ENCODE data around the gene CPEB3.

Gene CPEB3

DNA sequence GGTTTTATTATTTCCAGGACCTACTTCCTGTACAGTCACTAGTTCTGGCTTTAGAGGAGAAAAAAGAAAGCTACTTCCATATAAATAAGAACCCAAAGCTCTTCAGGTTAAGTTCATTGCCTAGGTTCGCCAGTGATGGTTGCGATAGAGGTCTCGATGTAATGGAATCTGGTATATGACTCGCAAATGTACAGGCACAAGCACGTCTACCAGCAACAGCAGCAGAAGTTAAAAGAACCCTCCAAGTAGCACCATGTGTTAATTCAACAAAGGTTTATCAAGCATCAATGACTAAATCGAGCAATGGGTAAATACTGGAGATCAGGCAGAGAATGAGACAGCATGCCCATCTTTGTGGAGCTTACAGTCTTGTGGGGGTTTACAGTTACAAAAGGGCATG is 211.9 kb downstream of the CPEB3 start:
- ATAC-seq (replicated peaks) = no peak
- Mint-ChIP-seq H3K4me3 (no peak overlapping the region), H3K27ac (no peak overlapping the region), H3K27me3 (no peaks in the 10 kb centered on the region), H3K9me3 (no peaks in the 10 kb centered on the region), H3K36me3 (ENCODE audit: insufficient read depth) (peaks cover 15% of the 10 kb centered on the region), H3K4me1 (ENCODE audit: low read depth in 2 of 2) (no peaks in the 10 kb centered on the region)
- no peak for DNase-seq

DNA sequence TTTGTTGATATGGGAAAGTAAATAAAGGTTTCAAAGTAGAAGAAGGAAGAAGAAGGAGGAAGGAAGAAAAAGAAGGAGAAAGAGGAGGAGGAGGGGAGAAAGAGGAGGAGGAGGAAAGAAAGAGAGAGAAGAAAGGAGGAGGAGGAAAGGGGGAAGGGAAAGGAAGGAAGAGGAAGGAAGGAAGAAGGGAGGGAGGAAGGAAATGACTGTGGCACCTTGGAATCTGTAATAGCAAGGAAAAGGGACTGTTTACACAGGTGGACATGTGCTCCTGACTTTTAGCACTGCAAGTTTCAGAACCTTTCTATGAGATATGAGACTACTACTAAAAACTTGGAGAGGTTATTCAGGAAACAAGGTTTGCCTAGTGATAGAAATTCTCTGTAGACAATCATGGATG is 214.2 kb downstream of the CPEB3 start:
- peaks cover 15% of the 10 kb centered on the region for H3K36me3 Mint-ChIP-seq (ENCODE audit: insufficient read depth)
- H3K27me3 Mint-ChIP-seq = no peaks in the 10 kb centered on the region
- no peaks in the 10 kb centered on the region for H3K9me3 Mint-ChIP-seq
- DNase-seq = no peak
- no peak for ATAC-seq (replicated peaks)
- H3K4me1 Mint-ChIP-seq (ENCODE audit: low read depth in 2 of 2) = no peaks in the 10 kb centered on the region
- H3K27ac Mint-ChIP-seq = no peak overlapping the region
- H3K4me3 Mint-ChIP-seq = no peak overlapping the region

GRCh38 chr10:92075829-92076228 is 215.0 kb downstream of the CPEB3 start:
- DNase-seq (no peak), ATAC-seq (replicated peaks) (no peak)
- Mint-ChIP-seq H3K27me3 (no peaks in the 10 kb centered on the region), H3K9me3 (no peaks in the 10 kb centered on the region), H3K4me1 (ENCODE audit: low read depth in 2 of 2) (no peaks in the 10 kb centered on the region), H3K36me3 (ENCODE audit: insufficient read depth) (peaks cover 13% of the 10 kb centered on the region), H3K27ac (no peak overlapping the region), H3K4me3 (no peak overlapping the region)

GRCh38 chr10:92074126-92074887 is 216.6 kb downstream of the CPEB3 start:
- Mint-ChIP-seq H3K27me3 (no peaks in the 10 kb centered on the region), H3K36me3 (ENCODE audit: insufficient read depth) (peaks cover 4% of the 10 kb centered on the region), H3K4me1 (ENCODE audit: low read depth in 2 of 2) (no peaks in the 10 kb centered on the region), H3K4me3 (no peak overlapping the region), H3K9me3 (no peaks in the 10 kb centered on the region), H3K27ac (no peak overlapping the region)
- ATAC-seq (replicated peaks) = no peak
- DNase-seq = no peak

DNA sequence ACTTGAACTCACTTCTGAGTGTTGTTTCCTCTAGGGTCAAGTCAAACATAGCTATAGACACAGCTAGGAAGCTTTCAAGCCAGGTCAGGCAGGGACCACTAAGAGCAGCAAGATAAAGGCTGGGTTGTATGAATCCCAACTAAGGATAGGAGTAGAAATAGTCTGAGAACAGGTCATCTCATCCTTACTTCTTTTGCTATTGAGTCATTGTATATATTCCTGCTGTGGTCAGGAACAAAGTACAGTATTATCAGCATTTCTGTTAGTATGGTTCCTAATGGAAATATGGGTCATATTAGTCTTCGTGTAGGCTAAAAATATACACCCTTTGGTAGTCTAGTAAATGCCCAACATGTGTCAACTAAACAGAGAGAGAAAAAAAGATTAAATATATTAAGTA is 222.0 kb downstream of the CPEB3 start:
- no peaks in the 10 kb centered on the region for H3K9me3 Mint-ChIP-seq
- no peaks in the 10 kb centered on the region for H3K36me3 Mint-ChIP-seq (ENCODE audit: insufficient read depth)
- ATAC-seq (replicated peaks) = no peak
- DNase-seq = no peak
- H3K4me3 Mint-ChIP-seq = no peak overlapping the region
- H3K27ac Mint-ChIP-seq = no peak overlapping the region
- no peaks in the 10 kb centered on the region for H3K27me3 Mint-ChIP-seq
- no peaks in the 10 kb centered on the region for H3K4me1 Mint-ChIP-seq (ENCODE audit: low read depth in 2 of 2)

- Mint-ChIP-seq H3K27me3 (no peaks in the 10 kb centered on the region), H3K4me1 (ENCODE audit: low read depth in 2 of 2) (no peaks in the 10 kb centered on the region), H3K27ac (no peak overlapping the region), H3K36me3 (ENCODE audit: insufficient read depth) (no peaks in the 10 kb centered on the region), H3K4me3 (no peak overlapping the region), H3K9me3 (no peaks in the 10 kb centered on the region)
- DNase-seq (no peak), ATAC-seq (replicated peaks) (no peak)
Measured at GRCh38 chr10:92066386-92066785, 224.5 kb downstream of the CPEB3 start.

- DNase-seq = no peak
- H3K9me3 Mint-ChIP-seq = no peaks in the 10 kb centered on the region
- no peak overlapping the region for H3K4me3 Mint-ChIP-seq
- H3K36me3 Mint-ChIP-seq (ENCODE audit: insufficient read depth) = no peaks in the 10 kb centered on the region
- no peaks in the 10 kb centered on the region for H3K27me3 Mint-ChIP-seq
- no peaks in the 10 kb centered on the region for H3K4me1 Mint-ChIP-seq (ENCODE audit: low read depth in 2 of 2)
- ATAC-seq (replicated peaks) = no peak
- no peak overlapping the region for H3K27ac Mint-ChIP-seq
Measured at GRCh38 chr10:92064506-92064905, 226.4 kb downstream of the CPEB3 start.

GRCh38 chr10:92062273-92062672 is 228.6 kb downstream of the CPEB3 start:
- no peak overlapping the region for H3K27ac Mint-ChIP-seq
- no peaks in the 10 kb centered on the region for H3K36me3 Mint-ChIP-seq (ENCODE audit: insufficient read depth)
- no peak for DNase-seq

DNA sequence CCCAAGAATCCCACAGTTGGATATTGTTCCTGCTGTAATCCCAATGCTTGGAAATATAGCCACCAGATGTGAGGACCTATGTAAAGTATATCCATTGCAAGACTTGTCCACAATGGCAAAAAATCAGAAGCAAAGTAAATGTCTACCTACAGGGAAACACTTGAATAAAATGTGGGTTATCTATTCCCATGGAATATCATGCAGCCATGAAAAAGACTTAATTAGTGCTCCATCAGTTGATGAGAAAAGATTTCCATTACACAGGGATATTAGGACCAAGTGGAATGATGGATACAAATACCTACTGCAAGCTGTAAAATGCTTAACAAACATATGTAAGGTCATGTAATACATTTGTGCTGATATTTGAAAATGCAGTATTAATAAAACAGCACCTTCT is 236.1 kb downstream of the CPEB3 start:
- Mint-ChIP-seq H3K9me3 (no peaks in the 10 kb centered on the region), H3K27ac (no peak overlapping the region), H3K4me1 (ENCODE audit: low read depth in 2 of 2) (no peaks in the 10 kb centered on the region), H3K27me3 (no peaks in the 10 kb centered on the region), H3K36me3 (ENCODE audit: insufficient read depth) (no peaks in the 10 kb centered on the region), H3K4me3 (no peak overlapping the region)
- DNase-seq (no peak), ATAC-seq (replicated peaks) (no peak)

More at GRCh38 chr10:92062273-92062672, 228.6 kb downstream of the CPEB3 start:
- no peaks in the 10 kb centered on the region for H3K4me1 Mint-ChIP-seq (ENCODE audit: low read depth in 2 of 2)
- H3K4me3 Mint-ChIP-seq = no peak overlapping the region
- no peak for ATAC-seq (replicated peaks)
- H3K27me3 Mint-ChIP-seq = no peaks in the 10 kb centered on the region
- H3K9me3 Mint-ChIP-seq = no peaks in the 10 kb centered on the region

GRCh38 chr10:92052741-92053140 is 238.1 kb downstream of the CPEB3 start:
- H3K36me3 Mint-ChIP-seq (ENCODE audit: insufficient read depth) = no peaks in the 10 kb centered on the region
- DNase-seq (no peak), ATAC-seq (replicated peaks) (no peak)
- no peak overlapping the region for H3K27ac Mint-ChIP-seq
- H3K9me3 Mint-ChIP-seq = no peaks in the 10 kb centered on the region
- no peak overlapping the region for H3K4me3 Mint-ChIP-seq
- H3K27me3 Mint-ChIP-seq = no peaks in the 10 kb centered on the region
- peaks cover 7 to 9% of the 10 kb centered on the region in 2 donors for H3K4me1 Mint-ChIP-seq (ENCODE audit: low read depth in 2 of 2)

DNA sequence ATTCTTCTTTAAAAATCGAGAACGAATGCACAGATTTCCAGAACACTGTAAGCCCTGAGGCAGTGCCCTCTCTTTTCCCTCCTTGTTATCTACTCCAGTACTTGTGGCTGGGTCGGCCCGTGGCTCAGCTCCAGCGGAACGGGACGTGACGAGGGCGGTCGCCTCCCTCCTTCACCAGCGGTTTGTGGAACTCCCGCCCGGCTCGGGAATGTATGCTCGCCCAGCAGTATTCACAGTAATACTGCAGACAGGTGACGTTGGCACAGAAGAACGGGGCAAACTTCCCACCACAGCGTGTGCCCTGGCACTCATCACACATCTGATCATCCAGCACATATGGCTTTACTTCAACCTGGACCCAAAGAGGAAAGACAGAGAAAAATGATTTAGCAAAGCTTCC is 238.8 kb downstream of the CPEB3 start:
- Mint-ChIP-seq H3K27me3 (no peaks in the 10 kb centered on the region), H3K9me3 (no peaks in the 10 kb centered on the region), H3K27ac (no peak overlapping the region), H3K36me3 (ENCODE audit: insufficient read depth) (no peaks in the 10 kb centered on the region), H3K4me3 (no peak overlapping the region), H3K4me1 (ENCODE audit: low read depth in 2 of 2) (peaks cover 9 to 12% of the 10 kb centered on the region in 2 donors)
- ATAC-seq (replicated peaks) (no peak), DNase-seq (no peak)

DNA sequence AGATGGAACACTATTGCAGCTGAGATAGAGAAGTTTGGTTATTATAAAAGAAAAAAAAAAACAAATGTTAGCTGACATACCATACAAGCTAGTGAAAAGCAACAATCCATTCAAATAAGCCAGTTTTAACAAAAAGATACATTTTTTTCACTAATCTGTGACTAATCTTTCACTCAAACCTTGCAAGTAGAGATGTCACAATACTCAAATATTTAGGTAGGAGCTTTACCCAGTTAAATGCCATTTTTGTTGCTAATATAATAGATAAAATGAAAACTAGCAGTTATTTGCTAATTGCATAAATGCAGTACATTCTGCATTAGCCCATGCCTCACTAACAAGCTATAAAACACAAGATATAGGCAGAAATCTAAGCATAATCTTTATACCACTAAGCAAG is 243.7 kb downstream of the CPEB3 start:
- H3K4me1 Mint-ChIP-seq (ENCODE audit: low read depth in 2 of 2) = peaks cover 9 to 16% of the 10 kb centered on the region in 2 donors
- no peaks in the 10 kb centered on the region for H3K36me3 Mint-ChIP-seq (ENCODE audit: insufficient read depth)

DNA sequence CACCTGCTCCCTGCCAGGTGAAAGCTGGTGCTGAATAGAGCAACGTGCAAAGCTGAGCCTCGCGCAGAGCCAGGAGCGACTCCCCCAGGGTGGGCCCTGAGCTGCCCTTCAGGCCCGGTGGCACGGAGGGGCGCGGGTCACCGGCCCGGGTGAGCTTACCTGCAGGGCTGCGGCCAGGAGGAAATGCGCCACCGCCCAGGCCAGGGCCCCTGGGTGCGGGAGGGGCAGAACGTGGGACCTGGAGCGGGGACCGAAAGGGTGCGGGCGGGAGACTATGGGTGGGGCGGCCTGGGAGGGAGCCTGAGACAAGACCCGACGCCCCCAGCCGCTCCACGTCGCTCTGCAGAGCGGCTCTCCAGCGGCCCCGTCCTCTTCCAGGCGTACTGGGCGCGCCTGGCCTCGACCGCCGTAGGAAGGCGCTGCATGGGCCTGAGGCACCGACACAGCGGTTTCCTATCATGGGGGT is 245.2 kb downstream of the CPEB3 start:
- peaks cover 3% of the 10 kb centered on the region for H3K36me3 Mint-ChIP-seq (ENCODE audit: insufficient read depth)
- peaks cover 9 to 16% of the 10 kb centered on the region in 2 donors for H3K4me1 Mint-ChIP-seq (ENCODE audit: low read depth in 2 of 2)
- no peak for DNase-seq
- H3K27ac Mint-ChIP-seq = no peak overlapping the region
- H3K4me3 Mint-ChIP-seq = no peak overlapping the region
- ATAC-seq (replicated peaks) = no peak
- no peaks in the 10 kb centered on the region for H3K27me3 Mint-ChIP-seq
- no peaks in the 10 kb centered on the region for H3K9me3 Mint-ChIP-seq

More for the DNA sequence above, 243.7 kb downstream of the CPEB3 start:
- Mint-ChIP-seq H3K4me3 (no peak overlapping the region), H3K27ac (peak overlapping the region in 1 of 2 donors; percentile 88), H3K27me3 (no peaks in the 10 kb centered on the region), H3K9me3 (no peaks in the 10 kb centered on the region)
- no peak for DNase-seq
- no peak for ATAC-seq (replicated peaks)

GRCh38 chr10:92042541-92042940 is 248.3 kb downstream of the CPEB3 start:
- no peak for ATAC-seq (replicated peaks)
- no peak for DNase-seq
- H3K27ac Mint-ChIP-seq = peak overlapping the region in 1 of 2 donors; percentile 59
- peaks cover 0 to 5% of the 10 kb centered on the region in 2 donors for H3K4me1 Mint-ChIP-seq (ENCODE audit: low read depth in 2 of 2)
- H3K36me3 Mint-ChIP-seq (ENCODE audit: insufficient read depth) = peaks cover 3% of the 10 kb centered on the region
- no peak overlapping the region for H3K4me3 Mint-ChIP-seq
- H3K27me3 Mint-ChIP-seq = no peaks in the 10 kb centered on the region
- no peaks in the 10 kb centered on the region for H3K9me3 Mint-ChIP-seq
